ENCODE results near the gene CACNB2. TPM values are rescaled to one million over a fixed set of nuclear protein-coding genes. Genes with fewer than 3 reads are reported as not detected.

The CACNB2 gene
- total and polyA plus RNA-seq, 2 of the 13 experiments (the other 11 are each of a cell fraction or from before 2014, with no cell fraction given): not detected

DNA sequence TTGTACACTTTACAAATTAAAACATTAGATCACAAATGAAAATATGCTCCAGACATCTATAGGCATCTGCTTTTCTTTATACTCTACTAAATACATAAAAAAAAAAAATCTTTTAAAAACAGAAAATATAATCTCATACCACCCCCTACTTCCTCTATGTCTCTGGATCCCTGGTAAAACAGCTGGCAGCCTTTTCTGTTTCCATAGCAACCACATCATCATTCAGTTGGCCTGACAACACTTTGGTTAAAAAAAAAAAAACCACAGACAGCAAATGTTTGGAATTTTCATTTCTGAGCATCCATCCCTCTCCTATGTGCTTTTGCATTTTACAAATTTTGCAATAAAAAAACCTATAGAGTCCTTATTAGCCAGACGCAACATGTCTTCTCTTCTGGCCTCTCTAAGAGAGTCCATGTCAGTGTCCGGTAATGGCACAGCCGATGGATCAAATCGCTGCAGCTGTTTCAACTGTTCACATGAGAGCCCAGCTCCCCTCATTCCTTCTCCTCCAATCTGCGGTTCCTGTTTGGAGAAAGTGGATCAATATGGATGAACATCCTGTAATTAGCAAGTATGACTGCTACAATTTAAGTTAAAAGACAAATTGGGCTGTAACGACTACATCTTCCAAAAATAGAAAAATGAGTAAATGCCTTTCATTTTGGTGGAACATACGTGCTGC is 405.5 kb downstream of the CACNB2 start:
- in situ Hi-C loops (cut with HindIII; ENCODE audit: extremely low pct_ligation_motif_present, low pct_unique_long_range_greater_than_20kb): no loop called here
- intact Hi-C loops (cut with micrococcal nuclease; ENCODE audit: unreplicated experiment): no loop called here
- peaks cover 5 to 31% of the 10 kb centered on the region in 2 experiments for H3K36me3 ChIP-seq (replicated peaks in 1 of 2; ENCODE audit: control insufficient read depth in 1 of 2, insufficient read depth in 2 of 2, low read length in 2 of 2)

DNA sequence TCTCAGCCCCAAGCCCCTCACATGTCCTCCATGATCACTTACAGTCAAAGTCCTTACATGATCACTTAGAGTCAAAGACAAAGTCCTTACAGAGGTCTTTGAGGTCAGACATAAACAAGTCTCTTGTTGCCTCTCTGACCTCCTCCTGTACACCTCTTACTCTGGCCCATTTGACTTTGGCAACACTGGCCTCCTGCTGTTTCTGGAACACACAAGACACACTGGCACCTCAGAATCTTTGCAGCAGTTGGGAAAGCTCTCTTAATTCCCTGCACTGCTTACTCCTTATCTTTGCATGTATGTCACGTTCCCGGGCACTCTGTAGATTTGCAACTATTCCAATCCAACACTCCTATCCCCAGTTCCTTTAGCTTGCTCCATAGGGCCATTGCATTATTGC is 408.9 kb downstream of the CACNB2 start:
- Histone ChIP-seq H3K27ac (ENCODE audit: extremely low read length, insufficient read depth, low read length) (no peak overlapping the region), H3K4me1 (ENCODE audit: insufficient read depth, low read length) (no peaks in the 10 kb centered on the region), H3K9me3 (ENCODE audit: low read length) (peaks cover 4% of the 10 kb centered on the region; the same call in 1 of the 2 replicates), H3K4me3 (replicated peaks in 1 of 3; ENCODE audit: insufficient read depth in 1 of 3, low read depth in 2 of 3, low read length in 3 of 3) (no peak overlapping the region), H3K4me2 (ENCODE audit: low read depth, low read length) (no peak overlapping the region), H3K36me3 (replicated peaks in 1 of 2; ENCODE audit: control insufficient read depth in 1 of 2, insufficient read depth in 2 of 2, low read length in 2 of 2) (peaks cover 2 to 36% of the 10 kb centered on the region in 2 experiments; a peak in 4 of 5 replicates), H3K27me3 (ENCODE audit: control insufficient read depth in 1 of 2, insufficient read depth in 2 of 2, low read length in 2 of 2) (no peaks in the 10 kb centered on the region), H4K20me1 (ENCODE audit: insufficient read depth, low read length) (no peaks in the 10 kb centered on the region), H2AFZ (ENCODE audit: low read length) (no peak overlapping the region), H3K9ac (ENCODE audit: insufficient read depth, low read depth, low read length) (no peak overlapping the region), H3K79me2 (ENCODE audit: insufficient read depth, low read length) (no peaks in the 10 kb centered on the region)
- ChIA-PET POLR2A (no interaction called here), CTCF (ENCODE audit: low intra/inter-chr PET ratio, low total read pairs) (no interaction called here)
- ATAC-seq (no peak), DNase-seq (ENCODE audit: low spot score) (no peak), FAIRE-seq (no peak)
- in situ Hi-C loops (cut with HindIII; ENCODE audit: extremely low pct_ligation_motif_present, low pct_unique_long_range_greater_than_20kb): no loop called here
- 98% methylated on average over 2 of the region's 2 CpGs for WGBS (ENCODE audit: low lambda C conversion rate)
- intact Hi-C loops (cut with micrococcal nuclease; ENCODE audit: unreplicated experiment): no loop called here
- TF ChIP-seq, protein P1, sequence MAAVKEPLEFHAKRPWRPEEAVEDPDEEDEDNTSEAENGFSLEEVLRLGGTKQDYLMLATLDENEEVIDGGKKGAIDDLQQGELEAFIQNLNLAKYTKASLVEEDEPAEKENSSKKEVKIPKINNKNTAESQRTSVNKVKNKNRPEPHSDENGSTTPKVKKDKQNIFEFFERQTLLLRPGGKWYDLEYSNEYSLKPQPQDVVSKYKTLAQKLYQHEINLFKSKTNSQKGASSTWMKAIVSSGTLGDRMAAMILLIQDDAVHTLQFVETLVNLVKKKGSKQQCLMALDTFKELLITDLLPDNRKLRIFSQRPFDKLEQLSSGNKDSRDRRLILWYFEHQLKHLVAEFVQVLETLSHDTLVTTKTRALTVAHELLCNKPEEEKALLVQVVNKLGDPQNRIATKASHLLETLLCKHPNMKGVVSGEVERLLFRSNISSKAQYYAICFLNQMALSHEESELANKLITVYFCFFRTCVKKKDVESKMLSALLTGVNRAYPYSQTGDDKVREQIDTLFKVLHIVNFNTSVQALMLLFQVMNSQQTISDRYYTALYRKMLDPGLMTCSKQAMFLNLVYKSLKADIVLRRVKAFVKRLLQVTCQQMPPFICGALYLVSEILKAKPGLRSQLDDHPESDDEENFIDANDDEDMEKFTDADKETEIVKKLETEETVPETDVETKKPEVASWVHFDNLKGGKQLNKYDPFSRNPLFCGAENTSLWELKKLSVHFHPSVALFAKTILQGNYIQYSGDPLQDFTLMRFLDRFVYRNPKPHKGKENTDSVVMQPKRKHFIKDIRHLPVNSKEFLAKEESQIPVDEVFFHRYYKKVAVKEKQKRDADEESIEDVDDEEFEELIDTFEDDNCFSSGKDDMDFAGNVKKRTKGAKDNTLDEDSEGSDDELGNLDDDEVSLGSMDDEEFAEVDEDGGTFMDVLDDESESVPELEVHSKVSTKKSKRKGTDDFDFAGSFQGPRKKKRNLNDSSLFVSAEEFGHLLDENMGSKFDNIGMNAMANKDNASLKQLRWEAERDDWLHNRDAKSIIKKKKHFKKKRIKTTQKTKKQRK (IDR thresholded peaks at IDR 0.05; ENCODE audit: low read length): no peak
- TF ChIP-seq ZNF441 (CRISPR knock-in tag; IDR thresholded peaks at IDR 0.05; ENCODE audit: borderline replicate concordance) (no peak), ZNF235 (CRISPR knock-in tag; IDR thresholded peaks at IDR 0.05; ENCODE audit: borderline replicate concordance) (no peak), FOXM1 (CRISPR knock-in tag; IDR thresholded peaks at IDR 0.05) (no peak), KDM1A (CRISPR knock-in tag; IDR thresholded peaks at IDR 0.05) (no peak), RNF2 (conservative IDR thresholded peaks at IDR 0.05; ENCODE audit: low read depth) (no peak)
- TF ChIP-seq, protein P2, sequence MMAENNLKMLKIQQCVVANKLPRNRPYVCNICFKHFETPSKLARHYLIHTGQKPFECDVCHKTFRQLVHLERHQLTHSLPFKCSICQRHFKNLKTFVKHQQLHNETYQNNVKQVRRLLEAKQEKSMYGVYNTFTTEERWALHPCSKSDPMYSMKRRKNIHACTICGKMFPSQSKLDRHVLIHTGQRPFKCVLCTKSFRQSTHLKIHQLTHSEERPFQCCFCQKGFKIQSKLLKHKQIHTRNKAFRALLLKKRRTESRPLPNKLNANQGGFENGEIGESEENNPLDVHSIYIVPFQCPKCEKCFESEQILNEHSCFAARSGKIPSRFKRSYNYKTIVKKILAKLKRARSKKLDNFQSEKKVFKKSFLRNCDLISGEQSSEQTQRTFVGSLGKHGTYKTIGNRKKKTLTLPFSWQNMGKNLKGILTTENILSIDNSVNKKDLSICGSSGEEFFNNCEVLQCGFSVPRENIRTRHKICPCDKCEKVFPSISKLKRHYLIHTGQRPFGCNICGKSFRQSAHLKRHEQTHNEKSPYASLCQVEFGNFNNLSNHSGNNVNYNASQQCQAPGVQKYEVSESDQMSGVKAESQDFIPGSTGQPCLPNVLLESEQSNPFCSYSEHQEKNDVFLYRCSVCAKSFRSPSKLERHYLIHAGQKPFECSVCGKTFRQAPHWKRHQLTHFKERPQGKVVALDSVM (CRISPR knock-in tag; IDR thresholded peaks at IDR 0.05): no peak
- TF ChIP-seq, protein P3, sequence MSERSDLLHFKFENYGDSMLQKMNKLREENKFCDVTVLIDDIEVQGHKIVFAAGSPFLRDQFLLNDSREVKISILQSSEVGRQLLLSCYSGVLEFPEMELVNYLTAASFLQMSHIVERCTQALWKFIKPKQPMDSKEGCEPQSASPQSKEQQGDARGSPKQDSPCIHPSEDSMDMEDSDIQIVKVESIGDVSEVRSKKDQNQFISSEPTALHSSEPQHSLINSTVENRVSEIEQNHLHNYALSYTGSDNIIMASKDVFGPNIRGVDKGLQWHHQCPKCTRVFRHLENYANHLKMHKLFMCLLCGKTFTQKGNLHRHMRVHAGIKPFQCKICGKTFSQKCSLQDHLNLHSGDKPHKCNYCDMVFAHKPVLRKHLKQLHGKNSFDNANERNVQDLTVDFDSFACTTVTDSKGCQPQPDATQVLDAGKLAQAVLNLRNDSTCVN (CRISPR knock-in tag; IDR thresholded peaks at IDR 0.05; ENCODE audit: borderline replicate concordance): no peak
- BruUV-seq (replicated peaks): no TSS peak

More for the DNA sequence above, 405.5 kb downstream of the CACNB2 start:
- Histone ChIP-seq H3K4me3 (replicated peaks in 1 of 3; ENCODE audit: insufficient read depth in 1 of 3, low read depth in 2 of 3, low read length in 3 of 3) (no peak overlapping the region), H3K79me2 (ENCODE audit: insufficient read depth, low read length) (no peaks in the 10 kb centered on the region), H4K20me1 (ENCODE audit: insufficient read depth, low read length) (no peaks in the 10 kb centered on the region), H3K27me3 (ENCODE audit: control insufficient read depth in 1 of 2, insufficient read depth in 2 of 2, low read length in 2 of 2) (no peaks in the 10 kb centered on the region), H3K4me1 (ENCODE audit: insufficient read depth, low read length) (peaks cover 10% of the 10 kb centered on the region), H3K9ac (ENCODE audit: insufficient read depth, low read depth, low read length) (no peak overlapping the region), H3K9me3 (ENCODE audit: low read length) (no peaks in the 10 kb centered on the region), H3K4me2 (ENCODE audit: low read depth, low read length) (no peak overlapping the region), H3K27ac (ENCODE audit: extremely low read length, insufficient read depth, low read length) (no peak overlapping the region), H2AFZ (ENCODE audit: low read length) (no peak overlapping the region)
- ChIA-PET CTCF (ENCODE audit: low intra/inter-chr PET ratio, low total read pairs) (no interaction called here), POLR2A (no interaction called here)
- BruUV-seq (replicated peaks): no TSS peak
- no peak for DNase-seq (ENCODE audit: low spot score)
- 99% methylated on average over 7 of the region's 7 CpGs for WGBS (ENCODE audit: low lambda C conversion rate)
- TF ChIP-seq GATA4 (IDR thresholded peaks at IDR 0.05; ENCODE audit: borderline replicate concordance, low read depth): no peak
- no peak for ATAC-seq
- FAIRE-seq: no peak
